H4 (cell line): ENCODE data around the gene BCL2L13. TPM values are rescaled to one million over a fixed set of nuclear protein-coding genes. Genes with fewer than 3 reads are reported as not detected.
"Not testable (repeated sequence)": the region's sequence is repeated elsewhere in the genome, so short reads cannot be mapped to it uniquely, and the experiment has no call there.

Experiments
- DNase-seq: peaks from one replicate; pipeline ENCODE4 v3.0.0-alpha.2; 2015; ENCODE audit warnings: low spot score
- total RNA-seq: library from RNA; depleted of rRNA; stranded (reverse); fragments of >200 nt; shearing (Covaris generic); gene quantifications from 2 replicates; pipeline ENCODE4 v1.2.3, GENCODE V29; 2014

The BCL2L13 gene
- total RNA-seq, 1 experiment from 2014 or later, result 51.1 TPM

DNA sequence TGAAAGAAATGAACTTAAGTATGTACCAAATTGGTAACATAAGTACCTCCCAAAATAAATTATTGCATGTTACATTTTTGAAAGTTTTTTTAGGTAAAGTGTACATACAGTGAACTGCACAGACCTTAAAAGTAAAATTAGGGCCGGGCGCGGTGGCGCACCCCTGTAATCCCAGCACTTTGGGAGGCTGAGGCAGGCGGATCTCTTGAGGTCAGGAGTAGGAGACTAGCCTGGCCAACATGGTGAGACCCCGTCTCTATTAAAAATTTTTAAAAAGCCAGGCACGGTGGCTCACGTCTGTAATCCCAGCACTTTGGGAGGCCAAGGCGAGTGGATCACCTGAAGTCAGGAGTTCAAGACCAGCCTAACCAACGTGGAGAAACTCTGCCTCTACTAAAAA, 1.7 kb upstream of the BCL2L13 start:
- DNase-seq, result not testable (repeated sequence)

DNA sequence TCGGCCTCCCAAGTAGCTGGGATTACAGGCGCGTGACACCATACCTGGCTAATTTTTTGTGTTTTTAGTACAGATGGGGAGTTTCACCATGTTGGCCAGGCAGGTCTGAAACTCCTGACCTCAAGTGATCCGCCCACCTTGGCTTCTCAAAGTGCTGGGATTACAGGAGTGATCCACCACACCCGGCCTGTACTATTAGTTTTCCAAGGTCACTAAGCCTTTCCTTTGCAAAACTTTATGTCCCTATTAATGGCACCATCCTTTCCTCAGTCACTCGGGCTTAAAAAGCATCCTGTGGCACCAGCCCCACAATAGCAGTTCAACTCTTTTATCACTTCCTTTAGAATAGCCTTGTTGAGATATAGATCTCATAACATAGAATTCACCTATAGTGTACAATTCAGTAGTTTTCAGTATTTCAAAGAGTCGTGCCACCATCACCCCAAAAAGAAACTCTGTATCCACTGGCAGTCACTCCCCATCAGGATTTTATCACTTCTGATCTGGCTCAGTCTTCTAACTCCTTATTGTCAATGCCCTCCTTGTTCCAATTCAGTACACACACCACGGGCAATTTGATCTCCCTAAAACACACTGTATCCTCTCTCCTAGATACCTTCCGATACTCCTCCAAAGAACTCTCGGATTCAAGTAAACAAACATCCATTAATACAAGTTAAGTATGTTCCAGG, 921 bp upstream of the BCL2L13 start:
- no peak for DNase-seq

DNA sequence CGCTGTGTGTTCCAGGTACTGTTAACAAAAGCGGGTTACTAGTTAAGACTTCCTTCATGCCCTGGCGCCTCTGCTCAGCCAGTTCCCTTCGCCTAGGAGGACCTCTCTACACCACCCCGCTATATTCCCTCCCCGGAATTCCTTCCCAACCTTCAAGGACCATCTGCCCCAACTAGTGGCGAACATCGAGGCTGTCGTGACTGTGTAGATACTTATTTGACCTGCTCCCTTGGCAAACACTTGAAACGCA, 450 bp upstream of the BCL2L13 start:
- DNase-seq, result no peak

DNA sequence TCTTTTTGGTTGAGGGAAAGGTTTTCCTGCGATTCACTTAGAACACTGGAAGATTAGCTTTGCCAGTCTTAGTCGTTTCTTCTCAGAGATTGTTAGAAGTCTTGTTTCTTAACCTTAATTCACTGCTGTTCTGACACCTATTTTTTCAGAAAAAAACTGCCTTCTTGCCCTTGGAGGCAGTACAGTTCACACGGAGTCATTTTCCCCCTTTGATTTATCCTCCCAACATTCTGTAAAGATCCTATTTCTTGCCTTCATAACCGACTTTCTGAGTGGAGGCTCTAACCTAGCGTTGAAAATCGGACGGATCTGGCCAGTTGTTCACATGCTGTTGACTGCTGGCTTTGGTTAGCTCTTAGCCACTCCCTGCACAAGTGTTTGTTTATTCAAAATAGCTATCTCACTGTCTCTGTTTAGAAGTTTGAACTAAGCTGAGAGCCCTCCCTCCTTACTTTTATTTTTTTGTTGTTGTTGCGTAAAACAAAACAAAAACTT, 737 bp downstream of the BCL2L13 start:
- peak; percentile 50 for DNase-seq

DNA sequence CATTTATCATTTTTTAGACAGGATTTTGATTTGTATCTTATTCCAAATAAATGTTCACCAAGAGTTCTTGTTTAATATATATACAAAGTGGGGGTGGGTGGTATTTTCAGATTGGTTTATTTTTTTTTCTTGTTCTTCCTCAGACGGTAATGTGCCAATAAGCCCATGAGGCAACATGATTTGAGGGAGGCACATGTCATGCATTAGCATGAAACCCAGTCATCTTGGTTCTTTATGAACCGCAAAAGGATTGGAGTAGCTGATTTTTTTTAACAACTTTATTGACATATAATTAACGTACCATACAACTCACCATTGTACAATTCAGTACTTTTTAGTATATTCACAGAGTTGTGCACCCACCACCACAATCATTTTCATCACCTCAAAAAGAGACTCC, 2.7 kb downstream of the BCL2L13 start:
- DNase-seq, result no peak

DNA sequence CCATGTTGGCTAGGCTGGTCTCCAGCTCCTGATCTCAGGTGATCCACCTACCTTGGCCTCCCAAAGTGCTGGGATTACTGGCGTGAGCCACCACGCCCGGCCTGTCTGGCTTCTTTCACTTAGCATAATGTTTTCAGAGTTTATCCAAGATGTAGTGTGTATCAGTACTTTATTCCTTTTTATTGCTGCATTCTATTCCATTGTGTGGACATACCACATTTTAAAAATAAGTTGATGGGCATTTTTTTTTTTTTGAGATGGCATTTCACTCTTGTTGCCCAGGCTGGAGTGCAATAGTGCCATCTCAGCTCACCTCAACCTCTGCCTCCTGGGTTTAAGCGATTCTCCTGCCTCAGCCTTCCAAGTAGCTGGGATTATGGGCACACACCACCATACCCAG, 3.8 kb downstream of the BCL2L13 start:
- DNase-seq, result not testable (repeated sequence)

DNA sequence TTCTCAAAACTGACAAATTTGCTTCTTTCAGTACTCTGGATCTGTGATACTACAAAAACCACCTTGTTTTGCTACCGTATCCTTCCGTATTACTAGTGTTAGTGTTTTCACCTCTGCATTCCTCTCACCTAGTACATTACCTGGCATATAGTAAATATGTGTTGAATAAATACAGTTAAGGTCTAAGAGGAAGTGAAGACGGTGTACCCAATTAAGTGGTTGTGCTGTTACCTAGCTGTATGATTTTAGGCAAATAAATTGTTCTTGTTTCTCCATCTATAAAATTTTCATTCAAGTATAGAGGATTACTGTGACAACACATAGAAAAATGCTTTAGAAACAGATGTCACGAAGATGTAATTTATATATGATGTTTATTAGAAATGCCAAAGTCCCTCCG, 8.9 kb downstream of the BCL2L13 start:
- DNase-seq, result no peak

DNA sequence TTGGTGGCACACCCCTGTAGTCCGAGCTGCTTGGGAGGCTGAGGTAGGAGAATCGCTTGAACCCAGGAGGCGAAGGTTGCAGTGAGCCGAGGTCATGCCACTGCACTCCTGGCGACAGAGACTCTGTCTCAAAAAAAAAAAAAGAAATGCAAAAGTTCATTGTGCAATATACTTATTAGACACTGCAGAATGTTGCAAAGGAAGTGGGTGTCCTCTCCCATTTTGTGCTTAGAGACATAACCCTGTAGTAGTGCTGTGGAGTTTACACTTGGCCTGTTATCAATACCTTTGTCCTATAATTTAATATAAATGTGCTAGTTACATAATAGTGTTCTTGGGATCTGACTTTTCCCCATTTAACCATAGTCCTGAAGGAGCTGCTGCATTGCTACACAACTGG, 9.4 kb downstream of the BCL2L13 start:
- DNase-seq, result no peak

DNA sequence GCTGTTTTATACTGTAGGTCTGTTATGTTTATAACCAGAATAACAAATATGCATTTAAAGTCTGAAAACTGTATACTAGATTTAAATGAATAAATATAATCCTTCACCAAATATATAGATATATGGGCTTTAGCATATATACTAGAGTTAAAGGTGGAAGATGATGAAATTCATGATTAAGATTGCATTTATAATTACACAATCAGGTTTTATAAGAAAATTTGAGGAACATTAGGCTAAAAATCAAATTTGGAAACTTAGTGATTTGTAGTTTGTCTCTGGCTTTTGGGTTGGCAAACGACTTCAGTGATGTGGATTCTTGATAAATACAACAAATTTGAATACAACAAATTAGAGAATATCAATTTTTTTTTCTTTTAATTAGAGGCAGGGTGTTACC, 10.0 kb downstream of the BCL2L13 start:
- DNase-seq, result no peak

DNA sequence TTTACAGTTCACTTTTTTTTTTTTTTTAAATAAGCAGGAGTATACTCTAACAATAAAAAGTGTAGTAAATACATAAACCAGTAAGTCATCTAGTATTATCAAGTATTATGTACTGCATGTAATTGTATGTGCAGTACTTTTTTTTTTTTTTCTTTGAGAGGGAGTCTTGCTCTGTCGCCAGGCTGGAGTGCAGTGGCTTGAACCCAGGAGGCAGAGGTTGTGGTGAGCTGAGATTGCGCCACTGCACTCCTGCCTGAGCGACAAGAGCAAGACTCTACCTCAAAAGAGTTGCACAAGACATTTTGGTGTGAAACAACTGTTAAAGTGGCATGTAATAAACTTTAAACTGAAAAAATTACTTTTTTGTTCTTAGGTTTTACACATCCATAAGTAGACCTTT, 16.7 kb downstream of the BCL2L13 start:
- no peak for DNase-seq

DNA sequence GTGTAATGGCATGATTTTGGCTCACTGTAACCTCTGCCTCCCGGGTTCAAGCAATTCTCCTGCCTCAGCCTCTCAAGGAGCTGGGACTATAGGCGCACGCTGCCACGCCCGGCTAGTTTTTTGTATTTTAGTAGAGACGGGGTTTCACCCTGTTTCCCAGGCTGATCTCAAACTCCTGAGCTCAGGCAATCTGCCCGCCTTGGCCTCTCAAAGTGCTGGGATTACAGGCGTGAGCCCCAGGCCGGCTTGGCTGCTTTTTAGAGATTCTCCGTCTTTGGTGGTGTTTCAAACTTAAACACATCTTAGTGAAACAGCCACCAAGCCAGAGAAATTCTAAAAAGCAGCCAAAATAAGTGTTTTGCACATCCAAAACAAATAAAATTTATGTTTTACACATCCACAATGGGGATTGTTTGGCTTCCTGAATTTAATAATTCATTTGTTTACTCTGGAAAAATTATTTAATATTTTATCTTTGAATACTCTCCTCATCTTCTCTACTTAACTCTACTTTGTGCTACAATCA, 18.4 kb downstream of the BCL2L13 start:
- DNase-seq, result no peak

DNA sequence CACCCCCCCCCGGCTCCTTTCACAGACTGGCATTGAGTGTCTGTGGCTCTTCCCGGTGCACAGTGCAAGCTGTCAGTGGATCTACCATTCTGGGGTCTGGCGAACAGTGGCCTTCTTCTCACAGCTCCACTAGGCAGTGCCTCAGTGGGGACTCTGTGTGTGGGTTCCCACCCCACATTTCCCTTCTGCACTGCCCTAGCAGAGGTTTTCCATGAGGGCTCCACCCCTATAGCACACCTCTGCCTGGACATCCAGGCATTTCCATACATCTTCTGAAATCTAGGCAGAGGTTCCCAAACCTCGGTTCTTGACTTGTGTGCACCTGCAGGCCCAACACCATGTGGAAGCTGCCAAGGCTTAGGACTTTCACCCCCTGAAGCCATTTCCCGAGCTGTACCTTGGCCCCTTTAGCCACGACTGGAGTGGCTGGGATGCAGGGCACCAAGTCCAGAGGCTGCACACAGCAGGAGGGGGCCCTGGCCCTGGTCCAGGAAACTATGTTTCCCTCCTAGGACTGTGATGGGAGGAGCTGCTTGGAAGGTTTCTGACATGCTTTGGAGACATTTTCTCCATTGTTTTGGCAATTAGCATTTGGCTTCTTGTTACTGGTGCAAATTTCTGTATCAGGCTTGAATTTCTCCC, 26.0 kb downstream of the BCL2L13 start:
- DNase-seq, result no peak

DNA sequence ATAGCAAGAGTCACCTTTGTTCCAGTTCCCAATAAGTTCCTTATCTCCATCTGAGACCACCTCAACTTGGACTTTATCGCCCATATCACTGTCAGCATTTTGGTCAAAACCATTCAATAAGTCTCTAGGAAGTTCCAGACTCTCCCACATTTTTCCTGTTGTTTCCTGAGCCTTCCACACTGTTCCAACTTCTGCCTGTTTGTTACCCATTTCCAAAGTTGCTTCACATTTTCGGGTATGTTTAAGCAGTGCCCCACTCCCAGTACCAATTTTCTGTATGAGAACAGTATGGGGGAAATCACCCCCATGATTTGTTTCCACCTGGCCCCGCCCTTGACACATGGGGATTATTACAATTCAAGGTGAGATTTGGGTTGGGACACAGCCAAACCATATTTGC, 26.7 kb downstream of the BCL2L13 start:
- no peak for DNase-seq

DNA sequence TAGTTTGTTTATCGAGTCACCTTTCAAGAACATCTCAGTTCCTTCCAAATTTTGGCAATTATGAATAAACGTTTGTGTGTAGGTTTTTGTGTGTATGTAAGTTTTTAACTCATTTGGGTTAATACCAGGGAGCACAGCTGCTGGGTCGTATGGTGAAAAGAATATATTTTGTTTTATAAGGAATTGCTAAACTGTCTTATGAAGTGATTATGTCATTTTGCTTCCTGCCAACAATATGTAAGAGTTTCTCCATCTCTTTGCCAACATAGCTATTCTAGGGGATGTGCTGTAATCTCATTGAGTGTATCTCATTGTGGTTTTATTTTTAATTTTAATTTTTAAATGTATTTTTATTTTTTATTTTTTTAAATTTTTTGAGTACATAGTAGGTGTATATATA, 27.3 kb downstream of the BCL2L13 start:
- no peak for DNase-seq

DNA sequence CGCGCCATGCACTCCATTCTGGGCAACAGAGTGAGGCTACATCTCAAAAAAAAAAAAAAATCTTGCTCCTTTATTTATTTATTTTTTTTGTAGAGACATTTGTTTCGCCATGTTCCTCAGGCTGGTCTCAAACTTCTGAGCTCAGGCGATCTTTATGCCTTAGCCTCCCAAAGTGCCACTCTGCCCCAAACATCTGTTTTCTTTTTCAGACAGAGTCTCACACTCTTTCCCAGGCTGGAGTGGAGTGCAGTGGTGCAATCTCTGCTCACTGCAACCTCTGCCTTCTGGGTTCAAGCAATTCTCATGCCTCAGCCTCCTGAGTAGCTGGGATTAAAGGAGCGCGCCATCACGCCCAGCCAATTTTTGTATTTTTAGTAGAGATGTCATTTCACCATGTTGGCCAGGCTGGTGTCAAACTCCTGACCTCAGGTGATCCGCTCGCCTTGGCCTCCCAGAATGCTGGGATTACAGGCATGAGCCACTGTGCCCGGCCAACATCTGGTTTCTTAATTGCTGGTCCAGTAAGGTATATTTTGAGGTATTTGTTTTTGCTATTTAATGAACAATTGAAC, 33.0 kb downstream of the BCL2L13 start:
- DNase-seq, result not testable (repeated sequence)

DNA sequence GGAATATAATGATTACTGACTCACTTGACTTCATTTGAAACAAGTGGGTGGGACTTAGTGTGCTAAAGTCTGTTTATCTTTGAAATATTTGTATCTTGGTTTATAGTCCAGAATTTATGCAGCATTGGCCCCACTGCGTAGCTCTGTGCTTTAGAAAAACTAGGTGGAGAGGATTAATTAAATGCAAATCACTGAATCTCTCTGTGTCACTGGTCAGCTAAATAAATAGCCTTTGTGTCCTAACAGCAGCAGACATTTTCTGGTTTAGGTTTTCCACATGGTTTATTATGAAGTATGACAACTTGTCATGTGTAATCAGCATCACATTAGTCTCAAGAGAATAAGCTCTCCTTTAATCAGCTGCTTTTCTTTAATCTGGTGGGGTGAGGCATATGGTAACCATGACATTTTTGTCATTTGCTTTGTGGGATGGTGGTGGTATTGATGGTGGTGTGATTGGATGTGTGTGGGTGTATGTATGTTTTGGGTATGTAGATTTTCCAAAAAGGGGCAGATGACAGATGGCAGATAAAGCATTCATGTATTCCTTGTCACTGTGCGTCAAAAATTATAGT, 33.9 kb downstream of the BCL2L13 start:
- no peak for DNase-seq

DNA sequence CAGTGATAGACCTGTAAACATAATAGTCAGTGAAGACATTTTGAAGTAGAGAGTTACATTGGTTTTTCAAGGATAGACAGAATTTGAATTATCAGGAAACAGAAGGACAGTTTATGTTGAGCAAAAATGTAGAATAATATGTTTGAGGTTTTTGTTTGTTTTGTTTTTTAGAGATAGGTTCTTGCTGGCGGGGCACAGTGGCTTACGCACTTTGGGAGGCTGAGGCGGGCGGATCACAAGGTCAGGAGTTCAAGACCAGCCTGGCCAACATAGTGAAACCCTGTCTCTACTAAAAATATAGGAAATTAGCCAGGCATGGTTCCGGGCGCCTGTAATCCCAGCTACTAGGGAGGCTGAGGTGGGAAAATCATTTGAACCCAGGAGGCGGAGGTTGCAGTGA, 35.6 kb downstream of the BCL2L13 start:
- DNase-seq, result no peak

DNA sequence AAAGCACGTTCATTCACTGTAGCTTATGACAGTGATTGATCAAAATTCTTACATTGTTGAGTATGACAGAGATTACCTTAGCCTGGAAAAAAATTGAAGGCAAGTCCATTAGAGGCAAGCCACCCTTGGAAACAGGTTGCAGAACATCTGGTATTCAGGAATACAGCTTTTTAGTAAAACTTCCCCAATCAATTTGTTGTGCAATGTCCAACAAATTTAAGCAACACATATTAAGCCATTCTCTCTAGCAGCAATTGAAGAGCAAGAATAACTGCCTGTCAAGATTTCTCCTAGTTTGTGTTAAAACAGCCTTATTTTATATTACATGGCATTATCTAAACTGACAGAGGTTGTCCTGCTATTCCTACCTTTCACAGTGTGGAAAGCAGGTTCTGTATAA, 37.0 kb downstream of the BCL2L13 start:
- no peak for DNase-seq

DNA sequence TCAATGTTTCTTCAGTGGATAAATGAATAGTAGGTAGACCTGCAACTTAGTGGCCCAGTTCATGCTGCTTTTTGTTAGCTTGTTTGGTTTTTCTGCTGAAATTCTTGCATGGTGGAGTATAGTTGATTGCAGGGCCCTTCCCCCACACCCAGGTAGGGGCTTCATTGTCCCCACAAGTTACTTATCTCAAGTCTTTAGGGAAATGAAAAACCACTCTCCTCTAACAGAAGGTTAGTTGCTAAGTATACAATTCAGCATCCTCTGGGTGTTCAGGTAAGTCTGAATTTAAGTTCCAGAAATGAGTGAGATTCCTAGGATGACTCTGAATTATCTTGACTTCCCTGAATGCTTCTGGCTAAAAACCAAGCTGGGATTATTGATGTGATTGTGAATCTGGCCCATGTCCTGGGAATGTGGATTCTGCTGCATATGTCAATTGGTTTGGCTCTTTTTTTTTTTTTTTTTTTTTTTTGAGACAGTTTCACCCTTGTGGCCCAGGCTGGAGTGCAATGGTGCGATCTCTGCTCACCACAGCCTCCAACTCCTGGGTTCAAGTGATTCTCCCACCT, 40.3 kb downstream of the BCL2L13 start:
- DNase-seq, result no peak

DNA sequence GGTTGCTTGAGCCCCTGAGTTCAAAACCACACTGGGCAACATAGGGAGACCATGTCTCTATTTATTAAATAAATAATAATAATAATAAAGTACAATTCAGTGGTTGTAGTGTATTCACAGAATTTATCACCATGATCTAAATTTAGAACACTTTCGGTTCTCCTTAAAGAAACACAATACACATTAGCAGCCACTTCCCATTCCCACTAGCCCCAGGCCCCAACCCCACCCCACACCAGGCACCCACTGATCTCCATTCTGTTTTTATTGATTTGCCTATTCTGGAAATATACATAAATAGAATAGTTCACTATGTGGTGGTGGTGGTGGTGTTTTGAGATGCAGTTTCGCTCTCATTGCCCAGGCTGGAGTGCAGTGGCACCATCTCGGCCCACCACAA, 45.7 kb downstream of the BCL2L13 start:
- no peak for DNase-seq

DNA sequence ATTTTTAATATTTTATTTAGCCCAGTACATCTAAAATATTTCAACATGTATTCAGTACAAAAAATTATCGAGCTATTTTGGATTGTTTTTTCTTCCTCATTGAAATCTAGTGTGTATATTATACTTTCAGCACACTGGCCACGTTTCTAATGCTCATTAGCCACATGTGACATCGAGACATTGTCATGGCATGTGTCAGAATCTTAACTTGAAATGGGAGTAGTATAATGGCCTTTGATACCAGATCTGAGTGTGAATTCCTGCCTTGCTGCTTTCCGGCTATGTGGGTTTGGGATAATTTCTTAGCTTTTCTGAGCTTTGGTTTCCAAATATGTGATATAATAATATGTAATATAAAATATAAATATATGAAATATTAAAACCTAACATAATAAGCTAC, 54.3 kb downstream of the BCL2L13 start:
- DNase-seq, result no peak

DNA sequence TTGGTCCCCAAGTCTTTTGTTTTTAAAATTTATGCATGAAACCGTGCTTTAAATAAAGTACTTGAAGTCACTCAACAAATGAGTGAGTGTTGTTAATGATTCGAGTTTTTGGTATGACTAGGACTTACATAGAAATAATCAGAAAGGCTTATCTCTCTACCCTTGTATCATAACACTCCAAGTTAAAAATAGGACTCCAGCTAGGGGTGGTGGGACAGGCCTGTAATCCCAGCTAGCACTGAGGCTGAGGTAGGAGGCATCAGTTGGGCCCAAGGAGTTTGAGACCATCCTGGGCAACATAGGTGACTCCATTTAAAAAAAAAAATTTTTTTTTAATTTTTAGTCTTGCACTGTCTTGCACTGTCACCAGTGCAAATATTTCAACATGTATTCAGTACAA, 55.6 kb downstream of the BCL2L13 start:
- no peak for DNase-seq

DNA sequence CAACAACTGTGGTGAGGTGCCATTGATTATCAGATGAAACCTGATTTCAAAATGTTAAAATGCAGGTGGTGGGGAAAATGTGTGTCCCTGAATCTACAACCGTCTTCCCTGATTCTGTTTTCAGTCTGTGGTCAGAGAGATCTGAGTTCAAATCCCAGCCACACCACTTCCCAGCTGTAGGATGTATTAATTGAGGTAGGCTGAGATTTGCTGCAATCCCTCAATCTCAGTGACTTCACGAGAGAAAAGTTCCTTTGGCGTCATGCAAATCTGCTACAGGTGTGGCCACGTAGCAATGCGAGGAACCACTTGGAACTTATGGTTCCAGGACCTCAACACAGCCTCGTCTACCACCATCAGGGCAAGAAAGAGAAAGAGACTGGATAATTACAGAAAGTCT, 56.2 kb downstream of the BCL2L13 start:
- no peak for DNase-seq
